Hepatocyte (in vitro differentiated cells): ENCODE results near the gene GABRQ. TPM values are rescaled to one million over a fixed set of nuclear protein-coding genes. Genes with fewer than 3 reads are reported as not detected.

ENCODE experiments used
- DNase-seq: peaks from one replicate; pipeline ENCODE4 v3.0.0-alpha.2; 2016; ENCODE audit warnings: low spot score
- H2AFZ ChIP-seq: fragments of 200-600 bp; sonication (generic); 2 replicates; pipeline ENCODE4 v1.6.0; 2016; ENCODE audit warnings: antibody characterized with exemption, mild to moderate bottlenecking
- H3K27ac ChIP-seq: fragments of 200-600 bp; sonication (generic); 2 replicates; pipeline ENCODE4 v1.5.1; 2016; ENCODE audit warnings: mild to moderate bottlenecking
- H3K27me3 ChIP-seq: fragments of 200-600 bp; sonication (generic); 2 replicates; pipeline ENCODE4 v1.6.1; 2016
- H3K36me3 ChIP-seq: fragments of 200-600 bp; sonication (generic); replicated peaks from 2 replicates; pipeline ENCODE4 v1.5.1; 2016; ENCODE audit warnings: low read depth; ENCODE audit not compliant: insufficient read depth
- H3K4me1 ChIP-seq: fragments of 200-600 bp; sonication (generic); 2 replicates; pipeline ENCODE4 v1.5.1; 2016; ENCODE audit warnings: mild to moderate bottlenecking, moderate library complexity; ENCODE audit not compliant: insufficient read depth
- H3K4me2 ChIP-seq: fragments of 200-600 bp; sonication (generic); 2 replicates; pipeline ENCODE4 v1.6.0; 2016
- H3K4me3 ChIP-seq: fragments of 200-600 bp; sonication (generic); 2 replicates; pipeline ENCODE4 v1.5.1; 2016; ENCODE audit warnings: mild to moderate bottlenecking
- H3K79me2 ChIP-seq: fragments of 200-600 bp; sonication (generic); 2 replicates; pipeline ENCODE4 v1.6.0; 2017; ENCODE audit warnings: mild to moderate bottlenecking
- H3K9me2 ChIP-seq: fragments of 200-600 bp; sonication (generic); replicated peaks from 2 replicates; pipeline ENCODE4 v1.6.0; 2017; ENCODE audit warnings: mild to moderate bottlenecking; ENCODE audit not compliant: insufficient read depth
- H3K9me3 ChIP-seq: fragments of 200-600 bp; sonication (generic); 2 replicates; pipeline ENCODE4 v1.5.1; 2016; ENCODE audit warnings: low read depth, mild to moderate bottlenecking
- H4K20me1 ChIP-seq: fragments of 200-600 bp; sonication (generic); 2 replicates; pipeline ENCODE4 v1.6.0; 2016; ENCODE audit warnings: mild to moderate bottlenecking; ENCODE audit not compliant: insufficient read depth, poor library complexity, severe bottlenecking
- CTCF ChIP-seq: fragments of 200-600 bp; sonication (generic); IDR thresholded peaks from 2 replicates; pipeline ENCODE4 v1.5.1; 2016; ENCODE audit warnings: antibody characterized with exemption, mild to moderate bottlenecking; ENCODE audit not compliant: poor library complexity
- EZH2 ChIP-seq: fragments of 200-600 bp; sonication (generic); IDR thresholded peaks from 2 replicates; pipeline ENCODE4 v1.6.1; 2016; ENCODE audit warnings: antibody characterized with exemption, mild to moderate bottlenecking, borderline replicate concordance
- EZH2phosphoT487 ChIP-seq: fragments of 200-600 bp; sonication (generic); IDR thresholded peaks from one replicate; pipeline ENCODE4 v1.6.1; 2018; ENCODE audit warnings: antibody characterized with exemption, mild to moderate bottlenecking, low read depth, moderate library complexity; ENCODE audit not compliant: unreplicated experiment, severe bottlenecking
- WGBS: methylation state at CpG from one replicate; pipeline ENCODE4 v1.1.6; 2016; ENCODE audit warnings: low lambda C conversion rate; ENCODE audit errors: missing lambda C conversion rate; 5-methylcytosine and 5-hydroxymethylcytosine counted together
- polyA plus RNA-seq: library from polyadenylated mRNA; unstranded; fragments of >200 nt; fragmentation: Nextera tagmentation; extraction: Ambion mirVana; gene quantifications from 2 replicates; pipeline ENCODE4 v1.2.1, GENCODE V29; 2016
- total RNA-seq: library from RNA; depleted of rRNA; stranded (reverse); fragments of >200 nt; gene quantifications from 2 replicates; pipeline ENCODE4 v1.2.3, GENCODE V29; 2014

Gene GABRQ
- total and polyA plus RNA-seq, 2 experiments from 2014 or later, result 0.60 TPM; not detected in 1

DNA sequence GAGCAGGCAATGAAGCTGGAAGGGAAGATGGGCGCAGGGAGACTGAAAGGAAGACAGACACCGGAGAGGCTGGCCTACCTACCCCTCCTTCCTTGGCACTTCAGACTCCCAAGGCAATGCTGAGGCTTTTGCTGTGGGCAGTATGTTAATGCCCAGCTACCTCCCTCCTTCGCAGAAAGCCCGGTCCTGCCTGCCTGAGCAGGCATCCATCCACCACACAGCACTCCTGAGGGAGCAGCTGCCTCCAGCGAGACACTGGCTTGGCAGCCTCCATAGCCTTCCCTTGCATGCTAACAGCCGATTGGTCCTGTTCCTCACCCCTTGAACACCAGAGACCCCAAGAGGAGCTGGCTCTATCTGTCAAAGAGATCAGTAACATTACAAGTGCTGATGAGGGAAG is 14.4 kb downstream of the GABRQ start:
- TF ChIP-seq EZH2 (no peak), EZH2phosphoT487 (no peak), CTCF (no peak)

GRCh38 chrX:152652467-152652866 is 14.8 kb downstream of the GABRQ start:
- Histone ChIP-seq H3K36me3 (no peaks in the 10 kb centered on the region), H2AFZ (no peak overlapping the region), H3K27me3 (no peaks in the 10 kb centered on the region), H3K4me1 (no peaks in the 10 kb centered on the region), H3K4me3 (no peak overlapping the region), H3K79me2 (no peaks in the 10 kb centered on the region), H3K9me3 (no peaks in the 10 kb centered on the region), H3K4me2 (no peak overlapping the region), H3K9me2 (no peaks in the 10 kb centered on the region), H3K27ac (no peak overlapping the region), H4K20me1 (no peaks in the 10 kb centered on the region)
- no peak for DNase-seq
- TF ChIP-seq EZH2phosphoT487, result no peak
- TF ChIP-seq EZH2, result no peak
- no peak for TF ChIP-seq CTCF
- 85% methylated on average over 16 of the region's 16 CpGs for WGBS

More for the DNA sequence above, 14.4 kb downstream of the GABRQ start:
- no peak overlapping the region for H3K4me2 ChIP-seq
- H3K4me1 ChIP-seq, result no peaks in the 10 kb centered on the region
- H3K9me2 ChIP-seq, result no peaks in the 10 kb centered on the region
- 89% methylated on average over 6 of the region's 6 CpGs for WGBS
- no peak overlapping the region for H3K4me3 ChIP-seq
- H3K27ac ChIP-seq, result no peak overlapping the region
- no peak overlapping the region for H2AFZ ChIP-seq
- H3K27me3 ChIP-seq, result no peaks in the 10 kb centered on the region
- H3K9me3 ChIP-seq, result no peaks in the 10 kb centered on the region
- no peaks in the 10 kb centered on the region for H3K36me3 ChIP-seq
- DNase-seq, result no peak
- H3K79me2 ChIP-seq, result no peaks in the 10 kb centered on the region
- H4K20me1 ChIP-seq, result no peaks in the 10 kb centered on the region

DNA sequence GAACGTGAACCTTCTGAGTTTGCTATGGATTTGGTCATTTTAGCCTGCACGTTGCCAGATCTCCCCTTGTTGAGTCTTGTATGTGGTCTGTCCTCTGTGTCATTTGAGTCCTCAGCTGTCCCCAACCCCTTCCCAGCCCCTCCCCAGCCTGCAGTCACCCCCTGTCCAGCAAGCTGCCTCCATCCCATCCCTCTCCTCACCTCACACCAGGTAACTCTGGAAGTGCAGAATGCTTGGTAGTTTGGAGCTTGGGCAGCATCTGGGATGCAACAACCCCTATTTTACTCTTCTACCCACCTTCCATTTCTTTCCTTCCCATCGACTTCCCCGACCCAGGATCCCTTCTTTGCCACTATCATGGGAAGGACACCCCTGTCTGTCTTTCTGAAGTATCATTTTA is 18.4 kb downstream of the GABRQ start:
- no peak overlapping the region for H2AFZ ChIP-seq
- H3K4me3 ChIP-seq, result no peak overlapping the region
- no peak overlapping the region for H3K27ac ChIP-seq
- DNase-seq, result no peak
- H3K9me2 ChIP-seq, result no peaks in the 10 kb centered on the region
- no peaks in the 10 kb centered on the region for H3K4me1 ChIP-seq
- H3K79me2 ChIP-seq, result no peaks in the 10 kb centered on the region
- no peaks in the 10 kb centered on the region for H4K20me1 ChIP-seq
- no peaks in the 10 kb centered on the region for H3K9me3 ChIP-seq
- H3K27me3 ChIP-seq, result no peaks in the 10 kb centered on the region
- TF ChIP-seq EZH2phosphoT487 (no peak), CTCF (no peak), EZH2 (no peak)
- no peak overlapping the region for H3K4me2 ChIP-seq
- WGBS, result 89% methylated on average over 4 of the region's 4 CpGs
- no peaks in the 10 kb centered on the region for H3K36me3 ChIP-seq

DNA sequence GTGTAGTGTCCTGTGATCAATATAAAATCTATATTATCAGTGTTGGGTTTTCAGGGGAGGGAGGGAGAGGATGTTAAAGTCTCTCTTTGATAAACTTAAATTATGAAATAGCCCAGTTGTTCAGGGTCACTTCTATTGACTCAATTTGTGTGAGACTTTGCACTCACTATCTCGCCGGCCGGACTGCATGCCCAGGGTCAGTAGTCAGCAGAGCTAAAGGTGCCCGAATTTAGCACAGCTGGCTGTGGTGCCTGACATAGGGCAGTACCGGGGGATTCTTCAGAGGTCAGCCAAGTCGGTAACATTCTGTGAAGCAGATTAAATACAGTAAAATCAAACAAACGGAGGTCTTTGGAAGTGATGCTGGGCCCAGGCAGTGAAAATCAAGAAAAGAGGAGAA is 19.2 kb downstream of the GABRQ start:
- H3K27me3 ChIP-seq, result no peaks in the 10 kb centered on the region
- no peak overlapping the region for H2AFZ ChIP-seq
- no peak for DNase-seq
- no peak overlapping the region for H3K4me2 ChIP-seq
- H3K4me3 ChIP-seq, result no peak overlapping the region
- no peaks in the 10 kb centered on the region for H4K20me1 ChIP-seq
- H3K36me3 ChIP-seq, result no peaks in the 10 kb centered on the region
- WGBS, result 66% methylated on average over 7 of the region's 7 CpGs
- no peaks in the 10 kb centered on the region for H3K9me2 ChIP-seq
- H3K79me2 ChIP-seq, result no peaks in the 10 kb centered on the region
- H3K9me3 ChIP-seq, result no peaks in the 10 kb centered on the region
- H3K27ac ChIP-seq, result no peak overlapping the region
- H3K4me1 ChIP-seq, result no peaks in the 10 kb centered on the region
- no peak for TF ChIP-seq EZH2phosphoT487
- no peak for TF ChIP-seq CTCF
